Muscle layer of colon (tissue), 2 donors: Measurements from ENCODE around the gene BRSK2.
"Not testable (repeated sequence)": the region's sequence is repeated elsewhere in the genome, so short reads cannot be mapped to it uniquely, and the experiment has no call there.

Experiments
- H3K27ac ChIP-seq: one replicate; pipeline ENCODE4 v1.7.0; 2013; ENCODE audit warnings: low read depth, mild to moderate bottlenecking, low read length, moderate library complexity
- H3K27me3 ChIP-seq, 2 donors: one replicate each; pipeline ENCODE4 v1.7.0; 2013; ENCODE audit warnings: low read length in 2 of 2, mild to moderate bottlenecking in 2 of 2; ENCODE audit not compliant: insufficient read depth in 2 of 2, control insufficient read depth in 1 of 2
- H3K36me3 ChIP-seq: one replicate; pipeline ENCODE4 v1.7.0; 2013; ENCODE audit warnings: mild to moderate bottlenecking, low read length; ENCODE audit not compliant: insufficient read depth
- H3K4me1 ChIP-seq: one replicate; pipeline ENCODE4 v1.7.0; 2013; ENCODE audit warnings: mild to moderate bottlenecking, low read length; ENCODE audit not compliant: insufficient read depth
- H3K4me3 ChIP-seq, 2 donors: one replicate each; pipeline ENCODE4 v1.7.0; 2013; ENCODE audit warnings: low read length in 2 of 2, low read depth in 1 of 2, mild to moderate bottlenecking in 1 of 2, moderate library complexity in 1 of 2
- H3K9ac ChIP-seq: one replicate; pipeline ENCODE4 v1.7.0; 2013; ENCODE audit warnings: low read length
- H3K9me3 ChIP-seq: one replicate; pipeline ENCODE4 v1.7.0; 2013; ENCODE audit warnings: mild to moderate bottlenecking, low read length
- donor health status: abdominal sarcoma.
- donor health status: Adenocarcinoma of cecum.

The BRSK2 gene

DNA sequence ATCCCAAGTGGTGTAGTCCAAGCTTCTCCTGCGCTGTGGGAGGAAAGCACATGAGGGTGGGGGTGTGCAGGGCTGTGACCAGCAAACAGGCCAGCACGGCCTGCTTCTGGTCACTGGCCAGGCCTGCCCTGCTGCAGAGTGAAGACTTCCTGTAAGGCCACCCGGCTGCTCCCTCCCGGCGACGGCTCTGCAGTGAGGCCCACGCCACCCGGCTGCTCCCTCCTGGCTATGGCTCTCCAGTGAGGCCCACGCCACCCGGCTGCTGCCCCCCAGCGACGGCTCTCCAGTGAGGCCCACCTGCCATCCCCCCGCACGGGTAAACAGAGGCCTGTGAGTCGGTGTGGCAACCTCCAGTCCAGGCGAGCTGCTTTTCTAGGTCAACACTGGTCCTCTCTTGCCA lies 31.4 kb upstream of the BRSK2 start:
- Histone ChIP-seq H3K36me3 (no peaks in the 10 kb centered on the region), H3K27me3 (peaks cover 0 to 4% of the 10 kb centered on the region in 2 donors), H3K4me3 (no peak overlapping the region), H3K4me1 (no peaks in the 10 kb centered on the region), H3K9me3 (no peaks in the 10 kb centered on the region), H3K9ac (no peak overlapping the region), H3K27ac (no peak overlapping the region)

DNA sequence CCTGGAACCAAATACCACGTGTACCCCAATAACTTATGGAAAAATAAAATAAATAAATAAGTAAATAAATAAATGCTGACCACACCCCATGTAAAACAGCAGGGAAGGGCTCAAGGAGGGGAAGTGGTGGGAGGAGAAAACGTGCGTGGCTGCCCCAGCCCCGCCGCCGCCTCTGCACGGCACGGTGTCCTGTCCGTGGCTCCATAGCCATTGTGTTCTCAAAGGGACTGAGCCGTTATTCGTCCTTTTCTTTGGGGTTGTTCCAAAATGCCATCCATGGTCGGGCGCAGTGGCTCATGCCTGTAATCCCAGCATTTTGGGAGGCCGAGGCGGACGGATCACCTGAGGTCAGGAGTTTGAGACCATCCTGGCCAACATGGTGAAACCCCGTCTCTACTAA lies 30.8 kb upstream of the BRSK2 start:
- H3K4me1 ChIP-seq, H3K27ac ChIP-seq, H3K9ac ChIP-seq, H3K4me3 ChIP-seq, H3K27me3 ChIP-seq, H3K36me3 ChIP-seq, H3K9me3 ChIP-seq: not testable (repeated sequence)

DNA sequence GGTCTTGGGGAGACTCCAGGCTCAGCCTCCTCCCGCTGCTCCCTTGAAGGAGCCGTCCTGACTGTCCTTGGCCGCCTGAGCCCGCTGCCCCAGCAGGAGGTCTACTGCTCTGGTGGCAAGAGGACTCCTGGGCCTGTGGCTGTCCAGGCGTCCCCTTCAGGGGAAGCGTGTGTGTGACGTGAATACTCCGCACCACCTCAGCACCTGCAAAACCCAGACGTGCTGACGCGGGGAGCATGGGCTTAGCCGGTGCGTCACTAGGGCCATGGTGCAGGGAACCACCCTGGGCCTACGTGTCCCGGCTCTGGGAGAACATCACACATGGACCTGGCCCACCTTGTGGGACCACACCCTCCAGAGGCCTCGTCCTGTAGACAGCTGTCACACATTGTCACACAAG lies 30.2 kb upstream of the BRSK2 start:
- Histone ChIP-seq H3K27me3 (no peaks in the 10 kb centered on the region), H3K4me1 (no peaks in the 10 kb centered on the region), H3K4me3 (no peak overlapping the region), H3K36me3 (no peaks in the 10 kb centered on the region), H3K9ac (no peak overlapping the region), H3K27ac (no peak overlapping the region), H3K9me3 (no peaks in the 10 kb centered on the region)

DNA sequence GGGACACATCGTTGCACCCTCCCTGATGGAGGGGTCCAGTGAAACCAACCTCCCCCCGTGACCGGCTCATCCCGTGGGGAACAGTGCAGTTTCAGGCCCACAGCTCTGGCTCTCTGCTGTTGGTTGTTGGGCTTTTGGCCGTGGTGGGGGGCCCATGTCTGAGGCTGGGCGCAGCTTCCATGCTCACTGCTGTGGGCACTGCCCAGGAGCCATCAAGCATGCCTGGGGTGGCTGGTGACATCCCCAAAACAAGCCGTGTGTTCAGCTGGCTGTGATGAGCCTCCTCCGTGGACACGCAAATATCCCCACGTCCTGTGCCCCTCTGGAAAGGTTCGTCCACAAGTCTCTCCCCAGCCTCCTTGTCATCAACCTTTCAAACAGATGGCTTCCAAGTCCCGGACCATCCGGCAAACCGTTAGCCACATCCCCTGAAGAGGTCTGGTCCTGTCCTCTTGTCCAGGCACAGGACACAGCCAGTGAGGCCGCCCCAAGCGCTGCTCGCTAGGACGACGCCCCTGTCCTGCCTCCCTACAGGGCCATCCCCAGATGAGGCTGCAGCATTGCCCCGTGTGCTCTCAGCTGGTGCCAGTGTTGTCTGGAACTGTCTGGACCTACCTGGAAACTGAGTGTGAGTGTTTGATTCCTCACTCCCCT lies 29.4 kb upstream of the BRSK2 start:
- Histone ChIP-seq H3K4me1 (no peaks in the 10 kb centered on the region), H3K9me3 (no peaks in the 10 kb centered on the region), H3K27ac (no peak overlapping the region), H3K9ac (no peak overlapping the region), H3K27me3 (no peaks in the 10 kb centered on the region), H3K36me3 (no peaks in the 10 kb centered on the region), H3K4me3 (no peak overlapping the region)

DNA sequence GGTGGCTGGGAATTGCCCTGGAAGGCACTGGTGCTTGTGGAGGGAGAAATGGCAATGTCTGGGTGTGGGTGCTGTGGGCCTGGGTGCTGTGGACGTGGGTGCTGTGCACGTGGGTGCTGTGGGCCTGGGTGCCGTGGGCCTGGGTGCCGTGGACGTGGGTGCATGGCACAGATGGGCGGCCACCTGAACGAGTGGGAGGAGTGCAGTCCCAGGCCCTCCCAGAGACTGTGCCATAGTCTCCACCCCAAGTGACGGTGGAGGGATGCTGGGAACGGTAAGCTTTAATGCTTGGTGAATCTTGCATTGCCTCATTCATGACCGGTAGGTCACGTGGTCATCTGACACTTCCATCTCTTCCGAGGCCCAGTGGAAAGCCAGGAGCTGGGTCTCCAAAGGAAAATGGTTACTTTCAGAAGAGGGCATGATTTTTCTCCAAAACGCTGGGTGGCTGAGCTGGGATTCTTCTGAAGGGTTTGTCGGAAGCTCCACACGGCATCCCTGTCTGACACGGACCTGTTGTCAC lies 28.8 kb upstream of the BRSK2 start:
- H3K27me3 ChIP-seq: no peaks in the 10 kb centered on the region
- H3K4me3 ChIP-seq: no peak overlapping the region
- no peak overlapping the region for H3K9ac ChIP-seq
- H3K27ac ChIP-seq: no peak overlapping the region
- no peaks in the 10 kb centered on the region for H3K4me1 ChIP-seq
- H3K36me3 ChIP-seq: no peaks in the 10 kb centered on the region
- no peaks in the 10 kb centered on the region for H3K9me3 ChIP-seq

DNA sequence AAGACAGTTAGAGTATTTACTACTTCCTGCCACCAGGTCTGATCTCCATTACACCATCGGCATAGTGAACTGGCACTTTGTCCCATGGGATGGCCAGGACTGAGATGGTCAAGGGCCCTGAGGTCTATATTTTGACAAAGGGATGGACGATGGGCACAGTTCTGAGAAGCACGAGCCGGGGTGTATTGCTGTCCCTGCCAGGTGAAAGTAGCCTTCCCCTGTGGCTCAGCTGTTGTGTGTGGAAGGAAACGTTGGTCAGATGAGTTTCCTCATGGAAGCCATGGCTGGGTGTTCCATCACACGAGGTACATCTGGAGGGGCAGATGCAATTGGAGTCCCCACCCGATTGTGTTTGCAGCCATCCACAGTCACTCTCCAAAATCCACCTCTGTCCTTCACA lies 27.9 kb upstream of the BRSK2 start:
- no peaks in the 10 kb centered on the region for H3K27me3 ChIP-seq
- no peak overlapping the region for H3K4me3 ChIP-seq

DNA sequence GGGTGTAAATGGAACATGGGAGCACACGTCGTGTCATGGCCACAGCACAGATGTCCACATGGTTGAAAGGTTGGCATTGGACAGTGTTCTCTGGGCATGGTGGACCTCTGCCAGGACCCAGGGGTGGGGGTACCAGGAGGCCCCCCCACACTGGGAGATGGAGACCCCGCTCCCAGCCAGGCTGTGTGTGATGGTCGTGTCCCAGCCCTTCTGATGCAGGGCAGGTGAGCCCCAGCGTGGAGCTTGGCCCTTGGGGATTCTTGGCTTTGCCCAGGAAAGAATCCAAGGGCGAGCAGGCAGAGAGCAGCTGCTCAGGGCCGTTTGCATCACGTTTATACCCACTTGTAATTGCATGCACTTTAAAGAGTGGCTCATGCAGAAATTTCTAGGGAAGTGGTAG lies 22.0 kb upstream of the BRSK2 start:
- Histone ChIP-seq H3K9ac (no peak overlapping the region), H3K4me1 (no peaks in the 10 kb centered on the region), H3K27ac (no peak overlapping the region), H3K4me3 (no peak overlapping the region), H3K27me3 (no peaks in the 10 kb centered on the region), H3K36me3 (no peaks in the 10 kb centered on the region), H3K9me3 (no peaks in the 10 kb centered on the region)

More for the DNA sequence above, 27.9 kb upstream of the BRSK2 start:
- Histone ChIP-seq H3K9ac (no peak overlapping the region), H3K36me3 (no peaks in the 10 kb centered on the region), H3K4me1 (no peaks in the 10 kb centered on the region), H3K27ac (no peak overlapping the region), H3K9me3 (no peaks in the 10 kb centered on the region)

DNA sequence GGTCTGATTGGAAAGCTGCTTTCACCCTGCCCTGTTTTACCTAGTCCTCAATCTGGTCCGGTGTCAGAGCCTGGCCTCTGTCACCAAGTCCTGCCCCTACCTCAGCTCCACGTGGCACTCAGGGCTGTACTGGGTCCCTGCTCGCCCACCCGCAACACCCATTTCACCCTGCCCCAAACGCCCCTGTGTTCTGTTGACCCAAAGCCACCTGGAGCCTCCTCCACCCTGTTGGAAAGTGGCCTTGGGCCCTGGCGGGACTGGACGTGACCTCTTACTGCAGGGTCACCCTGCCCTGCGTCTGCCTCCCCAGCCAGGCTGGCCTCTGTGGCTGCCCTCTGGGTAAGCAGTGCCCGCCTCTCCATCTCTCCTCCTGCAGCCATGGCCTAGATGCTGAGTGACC lies 21.5 kb upstream of the BRSK2 start:
- no peaks in the 10 kb centered on the region for H3K36me3 ChIP-seq
- H3K9me3 ChIP-seq: no peaks in the 10 kb centered on the region
- no peaks in the 10 kb centered on the region for H3K4me1 ChIP-seq
- no peak overlapping the region for H3K4me3 ChIP-seq
- no peak overlapping the region for H3K27ac ChIP-seq
- H3K27me3 ChIP-seq: no peaks in the 10 kb centered on the region
- H3K9ac ChIP-seq: no peak overlapping the region

DNA sequence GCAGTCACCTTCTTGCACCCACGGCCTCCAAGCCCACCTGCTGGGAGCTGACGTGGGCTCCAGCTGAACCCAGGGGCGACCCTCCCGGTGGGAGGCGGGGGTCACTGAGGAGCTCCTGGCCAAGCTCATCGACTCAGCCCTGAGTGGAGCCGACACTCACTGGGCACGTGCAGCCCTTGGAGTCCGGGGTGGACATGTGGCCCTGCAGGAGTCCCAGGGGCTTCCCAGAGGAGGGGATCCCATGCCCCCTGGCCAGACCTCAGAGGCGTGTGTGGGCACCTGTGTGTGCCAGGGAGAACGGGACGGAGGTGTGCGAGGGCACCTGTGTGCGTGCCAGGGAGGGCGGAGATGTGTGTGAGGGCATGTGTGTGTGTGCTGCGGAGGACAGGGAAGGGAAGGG lies 20.8 kb upstream of the BRSK2 start:
- Histone ChIP-seq H3K4me1 (no peaks in the 10 kb centered on the region), H3K36me3 (no peaks in the 10 kb centered on the region), H3K9ac (no peak overlapping the region)

DNA sequence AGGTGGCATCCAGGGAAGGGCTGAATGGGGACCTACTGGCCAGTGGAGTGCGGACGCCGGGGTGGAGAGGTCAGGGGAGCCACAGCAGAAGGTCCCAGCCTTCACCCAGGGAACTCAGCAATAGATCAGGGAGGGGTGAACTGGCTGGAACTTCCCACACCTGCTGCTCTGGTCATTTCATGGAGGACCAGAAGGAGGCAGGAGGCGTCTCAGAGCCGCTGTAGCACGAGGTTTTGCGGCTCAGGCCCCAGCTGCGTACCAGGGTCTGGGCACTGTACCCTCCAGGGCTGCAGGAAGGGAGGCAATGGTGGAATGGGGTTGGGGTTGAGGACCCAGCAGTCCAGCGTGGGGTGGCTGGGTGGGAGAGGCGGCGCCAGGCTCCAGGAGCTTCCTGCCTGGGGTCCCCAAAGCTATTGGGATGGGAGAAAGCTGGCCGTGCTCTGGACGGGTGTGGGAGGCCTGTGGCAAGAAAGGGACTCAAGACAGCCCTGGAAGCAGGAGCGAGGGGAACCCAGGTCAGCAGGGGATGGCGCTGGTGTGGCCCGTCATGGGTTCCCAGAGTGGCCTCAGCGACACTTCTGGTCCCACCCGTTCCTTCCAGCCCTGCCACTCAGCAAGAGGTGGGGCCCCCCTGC lies 20.2 kb upstream of the BRSK2 start:
- no peak overlapping the region for H3K27ac ChIP-seq
- H3K9ac ChIP-seq: no peak overlapping the region
- no peak overlapping the region for H3K4me3 ChIP-seq
- H3K36me3 ChIP-seq: no peaks in the 10 kb centered on the region
- no peaks in the 10 kb centered on the region for H3K27me3 ChIP-seq
- no peaks in the 10 kb centered on the region for H3K4me1 ChIP-seq
- H3K9me3 ChIP-seq: no peaks in the 10 kb centered on the region

More for the DNA sequence above, 20.8 kb upstream of the BRSK2 start:
- no peak overlapping the region for H3K27ac ChIP-seq
- no peak overlapping the region for H3K4me3 ChIP-seq
- no peaks in the 10 kb centered on the region for H3K27me3 ChIP-seq
- H3K9me3 ChIP-seq: no peaks in the 10 kb centered on the region

DNA sequence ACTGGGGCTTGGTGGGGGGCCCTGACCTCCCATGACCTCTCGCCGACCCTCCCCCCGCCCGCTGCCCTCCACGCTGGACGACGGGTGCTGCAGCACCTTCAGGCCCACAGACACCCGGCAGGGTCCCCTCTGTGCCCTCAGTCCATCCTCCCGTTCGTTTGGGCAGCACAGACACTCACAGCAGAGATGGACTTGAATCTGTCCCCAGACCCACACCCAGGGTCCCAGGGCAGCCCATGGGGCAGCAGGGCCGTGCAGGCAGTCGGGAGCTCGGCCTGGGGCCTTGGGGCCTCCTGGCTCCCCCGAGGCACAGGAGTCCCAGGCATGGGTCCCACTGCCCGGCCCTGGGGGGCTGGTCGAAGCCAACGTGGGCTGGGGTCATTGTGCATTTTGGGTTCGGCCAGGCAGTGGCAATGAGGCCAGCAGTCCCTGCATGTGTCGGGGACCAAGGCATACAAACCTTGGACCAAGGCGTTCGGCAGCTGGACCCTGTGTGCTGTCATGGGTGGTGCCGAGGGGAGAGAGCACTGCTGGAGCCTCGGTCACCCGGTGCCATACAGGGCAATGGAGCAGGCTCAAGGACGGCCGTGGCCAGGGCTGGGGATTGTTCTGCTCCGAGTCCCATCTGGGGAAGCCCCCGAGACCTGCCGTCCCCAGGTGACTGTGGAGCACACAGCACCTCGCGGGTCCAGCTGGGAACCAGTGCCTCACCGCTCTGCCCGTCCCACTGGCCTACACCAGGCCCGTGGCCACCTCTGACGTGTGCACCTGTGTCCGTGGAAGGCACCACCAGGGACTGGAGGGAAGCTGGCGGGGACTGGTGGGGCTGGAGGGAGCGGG lies 19.3 kb upstream of the BRSK2 start:
- Histone ChIP-seq H3K4me3 (no peak overlapping the region), H3K4me1 (no peaks in the 10 kb centered on the region), H3K27me3 (no peaks in the 10 kb centered on the region), H3K9ac (no peak overlapping the region), H3K27ac (no peak overlapping the region), H3K36me3 (no peaks in the 10 kb centered on the region), H3K9me3 (no peaks in the 10 kb centered on the region)
